ENCODE data around the gene MPST.
A peak's percentile ranks its signal among the peaks of the same experiment; 100 is the strongest.

The MPST gene

DNA sequence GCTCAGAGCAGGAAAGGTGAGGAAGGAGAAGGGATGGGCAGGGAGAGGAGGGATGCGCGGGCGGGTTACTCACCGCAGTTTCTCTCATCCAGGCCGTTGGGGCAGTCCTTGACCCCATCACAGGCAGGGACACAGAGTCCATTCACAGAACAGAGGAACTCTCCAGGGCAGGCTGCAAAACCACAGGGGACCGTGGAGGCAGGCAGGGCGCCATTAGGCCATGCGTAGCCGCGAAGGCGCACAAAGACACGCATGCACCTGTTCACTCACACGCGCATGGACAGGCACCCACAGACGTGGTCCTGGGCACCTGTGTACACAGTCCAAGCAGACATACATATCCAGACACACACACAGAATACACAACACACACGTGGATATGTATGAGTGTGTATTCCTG, 55.0 kb downstream of the MPST start:
- H3K14ac ChIP-seq (ENCODE audit: low read length), result peak overlapping the region; percentile 9
- H2AFZ ChIP-seq (ENCODE audit: low read length), result no peak overlapping the region
- H3K18ac ChIP-seq (ENCODE audit: low read length), result no peak overlapping the region
- no peak overlapping the region for H2BK5ac ChIP-seq (ENCODE audit: low read length)
- H2AK5ac ChIP-seq (ENCODE audit: low read depth, low read length), result no peak overlapping the region
- H3K27me3 ChIP-seq (ENCODE audit: control insufficient read depth in 3 of 3, insufficient read depth in 3 of 3, low read depth in 1 of 3, low read length in 3 of 3), result peaks cover 0 to 31% (median 27%) of the 10 kb centered on the region in 3 experiments
- H3K23ac ChIP-seq (ENCODE audit: low read depth, low read length, poor library complexity), result no peak overlapping the region
- H3K27ac ChIP-seq (replicated peaks; ENCODE audit: low read length), result no peak overlapping the region
- no peak overlapping the region for H3K4me2 ChIP-seq (ENCODE audit: insufficient read depth, low read length, poor library complexity, severe bottlenecking)
- no peaks in the 10 kb centered on the region for H3K36me3 ChIP-seq (replicated peaks in 1 of 2; ENCODE audit: control insufficient read depth in 2 of 2, insufficient read depth in 2 of 2, low read length in 2 of 2)
- no peak for DNase-seq (ENCODE audit: low spot score)
- no peak overlapping the region for H2BK12ac ChIP-seq (ENCODE audit: low read length)
- no peak overlapping the region for H4K91ac ChIP-seq (ENCODE audit: low read depth, low read length, poor library complexity)
- H3K79me1 ChIP-seq (ENCODE audit: low read depth, low read length), result no peaks in the 10 kb centered on the region
- no peak overlapping the region for H4K8ac ChIP-seq (ENCODE audit: low read depth, low read length)
- peaks cover 0 to 4% of the 10 kb centered on the region in 2 donors for H3K4me1 ChIP-seq (ENCODE audit: control insufficient read depth in 2 of 2, insufficient read depth in 1 of 2, low read depth in 1 of 2, low read length in 2 of 2)
- H2BK120ac ChIP-seq (ENCODE audit: low read depth, low read length), result no peak overlapping the region
- H3K9me3 ChIP-seq (replicated peaks in 1 of 2; ENCODE audit: control insufficient read depth in 2 of 2, insufficient read depth in 1 of 2, low read depth in 1 of 2, low read length in 2 of 2), result peaks cover 0 to 2% of the 10 kb centered on the region in 2 donors
- H3K9ac ChIP-seq (ENCODE audit: low read depth, low read length, poor library complexity), result peak overlapping the region; percentile 64
- WGBS, 2 donors (ENCODE audit: extremely low coverage in 2 of 2, insufficient read length in 2 of 2, insufficient replicate concordance in 1 of 2), result no CpG with 5 or more reads among the region's 16 CpGs
- no peak overlapping the region for H3K4ac ChIP-seq (ENCODE audit: low read length)
- H2BK15ac ChIP-seq (ENCODE audit: low read length), result peak overlapping the region; percentile 45
- H3K4me3 ChIP-seq (ENCODE audit: low read length in 2 of 2), result peak overlapping the region in 1 of 2 donors; percentile 50

DNA sequence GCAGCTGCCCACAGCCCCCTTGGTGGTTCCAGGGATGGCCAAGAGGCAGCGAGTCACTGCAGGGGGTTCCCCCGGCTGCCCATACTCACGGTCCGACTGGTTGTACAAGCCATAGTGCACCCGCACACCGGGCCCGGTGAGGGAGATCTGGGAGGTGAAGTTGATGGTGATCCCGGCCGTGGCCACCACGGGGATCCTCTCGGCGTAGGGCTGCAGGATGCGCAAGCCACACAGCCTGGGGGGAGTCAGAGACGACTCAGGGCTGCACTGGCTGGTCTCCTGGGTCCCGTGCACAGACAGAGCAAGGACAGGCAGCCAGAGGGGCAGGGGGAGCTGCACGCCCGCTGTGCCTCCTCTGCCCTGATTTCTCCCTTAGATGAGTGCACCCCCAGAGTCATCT, 55.5 kb downstream of the MPST start:
- Histone ChIP-seq H2BK12ac (ENCODE audit: low read length) (no peak overlapping the region), H2BK15ac (ENCODE audit: low read length) (no peak overlapping the region), H2AK5ac (ENCODE audit: low read depth, low read length) (peak overlapping the region; percentile 34), H3K27ac (replicated peaks; ENCODE audit: low read length) (no peak overlapping the region), H3K4ac (ENCODE audit: low read length) (no peak overlapping the region), H3K18ac (ENCODE audit: low read length) (peak overlapping the region; percentile 44), H4K91ac (ENCODE audit: low read depth, low read length, poor library complexity) (no peak overlapping the region), H3K23ac (ENCODE audit: low read depth, low read length, poor library complexity) (peak overlapping the region; percentile 39), H3K36me3 (replicated peaks in 1 of 2; ENCODE audit: control insufficient read depth in 2 of 2, insufficient read depth in 2 of 2, low read length in 2 of 2) (no peaks in the 10 kb centered on the region), H2BK5ac (ENCODE audit: low read length) (no peak overlapping the region), H4K8ac (ENCODE audit: low read depth, low read length) (no peak overlapping the region), H3K14ac (ENCODE audit: low read length) (peak overlapping the region; percentile 9), H3K4me3 (ENCODE audit: low read length in 2 of 2) (no peak overlapping the region), H2BK120ac (ENCODE audit: low read depth, low read length) (no peak overlapping the region), H3K4me2 (ENCODE audit: insufficient read depth, low read length, poor library complexity, severe bottlenecking) (no peak overlapping the region), H3K79me1 (ENCODE audit: low read depth, low read length) (no peaks in the 10 kb centered on the region), H3K4me1 (ENCODE audit: control insufficient read depth in 2 of 2, insufficient read depth in 1 of 2, low read depth in 1 of 2, low read length in 2 of 2) (peaks cover 0 to 6% of the 10 kb centered on the region in 2 donors), H2AFZ (ENCODE audit: low read length) (no peak overlapping the region), H3K9me3 (replicated peaks in 1 of 2; ENCODE audit: control insufficient read depth in 2 of 2, insufficient read depth in 1 of 2, low read depth in 1 of 2, low read length in 2 of 2) (peaks cover 0 to 2% of the 10 kb centered on the region in 2 donors), H3K27me3 (ENCODE audit: control insufficient read depth in 3 of 3, insufficient read depth in 3 of 3, low read depth in 1 of 3, low read length in 3 of 3) (peaks cover 0 to 25% (median 22%) of the 10 kb centered on the region in 3 experiments), H3K9ac (ENCODE audit: low read depth, low read length, poor library complexity) (peak overlapping the region; percentile 64)
- DNase-seq (ENCODE audit: low spot score), result no peak
- no CpG with 5 or more reads among the region's 17 CpGs for WGBS, 2 donors (ENCODE audit: extremely low coverage in 2 of 2, insufficient read length in 2 of 2, insufficient replicate concordance in 1 of 2)

DNA sequence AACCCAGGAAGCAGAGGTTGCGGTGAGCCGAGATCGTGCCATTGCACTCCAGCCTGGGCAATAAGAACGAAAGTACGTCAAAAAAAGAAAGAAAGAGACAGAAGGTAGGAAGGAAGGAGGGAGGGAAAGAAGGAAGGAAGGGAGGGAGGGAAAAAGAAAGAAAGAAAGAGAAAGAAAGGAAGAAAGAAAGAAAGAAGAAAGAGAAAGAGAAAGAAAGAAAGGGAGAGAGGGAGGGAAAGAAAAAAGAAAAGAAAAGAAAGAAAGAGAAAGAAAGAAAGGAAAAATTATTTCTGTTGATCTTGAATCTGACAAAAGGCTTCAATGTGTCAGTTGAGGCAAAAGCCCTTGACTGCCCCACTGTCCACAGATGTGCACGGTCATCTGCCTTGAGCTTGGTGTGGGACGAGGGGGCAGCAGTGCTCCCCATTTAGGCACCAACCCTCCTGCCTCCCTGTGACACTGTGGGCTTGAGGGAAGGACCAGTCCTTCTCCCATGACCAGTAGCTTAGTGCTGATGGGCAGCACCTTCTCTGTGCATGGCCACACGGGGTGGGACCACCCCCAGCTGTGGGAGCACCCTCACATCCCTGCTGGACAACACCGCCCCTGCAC, 56.4 kb downstream of the MPST start:
- Histone ChIP-seq H2AK5ac (ENCODE audit: low read depth, low read length) (no peak overlapping the region), H2BK5ac (ENCODE audit: low read length) (no peak overlapping the region), H4K8ac (ENCODE audit: low read depth, low read length) (no peak overlapping the region), H3K27ac (replicated peaks; ENCODE audit: low read length) (no peak overlapping the region), H3K4me1 (ENCODE audit: control insufficient read depth in 2 of 2, insufficient read depth in 1 of 2, low read depth in 1 of 2, low read length in 2 of 2) (peaks cover 0 to 6% of the 10 kb centered on the region in 2 donors), H3K4me3 (ENCODE audit: low read length in 2 of 2) (no peak overlapping the region), H2BK15ac (ENCODE audit: low read length) (no peak overlapping the region), H2AFZ (ENCODE audit: low read length) (no peak overlapping the region), H3K27me3 (ENCODE audit: control insufficient read depth in 3 of 3, insufficient read depth in 3 of 3, low read depth in 1 of 3, low read length in 3 of 3) (peaks cover 0 to 23% (median 14%) of the 10 kb centered on the region in 3 experiments), H3K9ac (ENCODE audit: low read depth, low read length, poor library complexity) (no peak overlapping the region), H2BK12ac (ENCODE audit: low read length) (no peak overlapping the region), H3K36me3 (replicated peaks in 1 of 2; ENCODE audit: control insufficient read depth in 2 of 2, insufficient read depth in 2 of 2, low read length in 2 of 2) (no peaks in the 10 kb centered on the region), H3K23ac (ENCODE audit: low read depth, low read length, poor library complexity) (no peak overlapping the region), H3K79me1 (ENCODE audit: low read depth, low read length) (no peaks in the 10 kb centered on the region), H3K4ac (ENCODE audit: low read length) (no peak overlapping the region), H3K9me3 (replicated peaks in 1 of 2; ENCODE audit: control insufficient read depth in 2 of 2, insufficient read depth in 1 of 2, low read depth in 1 of 2, low read length in 2 of 2) (peaks cover 0 to 2% of the 10 kb centered on the region in 2 donors), H4K91ac (ENCODE audit: low read depth, low read length, poor library complexity) (no peak overlapping the region), H3K14ac (ENCODE audit: low read length) (peak overlapping the region; percentile 97), H3K18ac (ENCODE audit: low read length) (peak overlapping the region; percentile 81), H2BK120ac (ENCODE audit: low read depth, low read length) (no peak overlapping the region), H3K4me2 (ENCODE audit: insufficient read depth, low read length, poor library complexity, severe bottlenecking) (no peak overlapping the region)
- no peak for DNase-seq (ENCODE audit: low spot score)
- WGBS, 2 donors (ENCODE audit: extremely low coverage in 2 of 2, insufficient read length in 2 of 2, insufficient replicate concordance in 1 of 2), result no CpG with 5 or more reads among the region's 9 CpGs

DNA sequence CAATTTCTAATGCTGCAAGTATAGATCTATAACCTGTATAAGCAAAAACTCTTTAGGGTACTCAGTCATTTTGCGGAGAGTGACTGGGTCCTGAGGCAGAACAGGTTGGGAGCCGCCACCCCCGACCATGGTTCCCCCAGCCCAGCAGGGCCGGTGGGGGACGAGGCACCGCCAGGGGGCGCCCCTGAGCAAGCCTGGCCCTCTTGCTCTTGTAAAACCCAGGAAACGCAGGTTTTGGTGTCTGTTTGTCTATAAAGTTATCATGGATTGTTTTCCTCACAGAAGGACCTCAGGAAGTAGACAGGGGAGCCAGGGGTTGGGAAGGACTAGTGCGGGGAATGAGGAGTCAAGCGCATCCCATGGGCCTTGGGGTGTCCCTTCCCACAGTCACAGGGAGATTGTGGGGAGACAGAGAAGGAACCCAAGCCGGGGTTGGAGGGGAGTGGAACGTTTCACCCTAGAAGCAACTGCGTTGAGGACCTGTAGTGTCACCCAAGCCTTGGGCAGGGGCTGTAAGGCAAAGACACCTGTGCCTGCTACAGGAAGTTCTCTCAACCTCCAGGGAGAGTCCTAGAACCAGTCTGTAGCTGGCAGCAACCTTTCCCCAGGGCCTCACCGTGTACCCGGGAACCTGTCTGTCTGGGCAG, 58.4 kb downstream of the MPST start:
- H4K8ac ChIP-seq (ENCODE audit: low read depth, low read length), result no peak overlapping the region
- H3K4ac ChIP-seq (ENCODE audit: low read length), result no peak overlapping the region
- H3K4me3 ChIP-seq (ENCODE audit: low read length in 2 of 2), result no peak overlapping the region
- no peak overlapping the region for H2BK15ac ChIP-seq (ENCODE audit: low read length)
- no peaks in the 10 kb centered on the region for H3K36me3 ChIP-seq (replicated peaks in 1 of 2; ENCODE audit: control insufficient read depth in 2 of 2, insufficient read depth in 2 of 2, low read length in 2 of 2)
- H2BK12ac ChIP-seq (ENCODE audit: low read length), result no peak overlapping the region
- H3K27me3 ChIP-seq (ENCODE audit: control insufficient read depth in 3 of 3, insufficient read depth in 3 of 3, low read depth in 1 of 3, low read length in 3 of 3), result peaks cover 0 to 41% (median 6%) of the 10 kb centered on the region in 3 experiments
- H3K9me3 ChIP-seq (replicated peaks in 1 of 2; ENCODE audit: control insufficient read depth in 2 of 2, insufficient read depth in 1 of 2, low read depth in 1 of 2, low read length in 2 of 2), result peaks cover 0 to 2% of the 10 kb centered on the region in 2 donors
- no CpG with 5 or more reads among the region's 15 CpGs for WGBS, 2 donors (ENCODE audit: extremely low coverage in 2 of 2, insufficient read length in 2 of 2, insufficient replicate concordance in 1 of 2)
- peaks cover 0 to 6% of the 10 kb centered on the region in 2 donors for H3K4me1 ChIP-seq (ENCODE audit: control insufficient read depth in 2 of 2, insufficient read depth in 1 of 2, low read depth in 1 of 2, low read length in 2 of 2)
- H2BK5ac ChIP-seq (ENCODE audit: low read length), result no peak overlapping the region
- no peak overlapping the region for H3K9ac ChIP-seq (ENCODE audit: low read depth, low read length, poor library complexity)
- peak overlapping the region; percentile 39 for H2AFZ ChIP-seq (ENCODE audit: low read length)
- H2BK120ac ChIP-seq (ENCODE audit: low read depth, low read length), result no peak overlapping the region
- no peak overlapping the region for H3K23ac ChIP-seq (ENCODE audit: low read depth, low read length, poor library complexity)
- no peak overlapping the region for H2AK5ac ChIP-seq (ENCODE audit: low read depth, low read length)
- H3K27ac ChIP-seq (replicated peaks; ENCODE audit: low read length), result no peak overlapping the region
- no peak overlapping the region for H3K14ac ChIP-seq (ENCODE audit: low read length)
- H3K4me2 ChIP-seq (ENCODE audit: insufficient read depth, low read length, poor library complexity, severe bottlenecking), result no peak overlapping the region
- H3K18ac ChIP-seq (ENCODE audit: low read length), result no peak overlapping the region
- DNase-seq (ENCODE audit: low spot score), result peak; percentile 57
- H4K91ac ChIP-seq (ENCODE audit: low read depth, low read length, poor library complexity), result no peak overlapping the region
- H3K79me1 ChIP-seq (ENCODE audit: low read depth, low read length), result no peaks in the 10 kb centered on the region
